Fibroblast of skin of right quadriceps (primary cell): ENCODE measurements around the gene RALGAPA1.
A peak's percentile ranks its signal among the peaks of the same experiment; 100 is the strongest.
"Not testable (repeated sequence)": the region's sequence is repeated elsewhere in the genome, so short reads cannot be mapped to it uniquely, and the experiment has no call there.

Source experiments
- DNase-seq: peaks from one replicate; pipeline ENCODE4 v3.0.0-alpha.2; 2013

Gene RALGAPA1

GRCh38 chr14:35821564-35822411 lies 12.7 kb upstream of the RALGAPA1 start:
- peak; percentile 21 for DNase-seq

- no peak for DNase-seq
Measured at GRCh38 chr14:35819591-35820540, 10.8 kb upstream of the RALGAPA1 start.

DNA sequence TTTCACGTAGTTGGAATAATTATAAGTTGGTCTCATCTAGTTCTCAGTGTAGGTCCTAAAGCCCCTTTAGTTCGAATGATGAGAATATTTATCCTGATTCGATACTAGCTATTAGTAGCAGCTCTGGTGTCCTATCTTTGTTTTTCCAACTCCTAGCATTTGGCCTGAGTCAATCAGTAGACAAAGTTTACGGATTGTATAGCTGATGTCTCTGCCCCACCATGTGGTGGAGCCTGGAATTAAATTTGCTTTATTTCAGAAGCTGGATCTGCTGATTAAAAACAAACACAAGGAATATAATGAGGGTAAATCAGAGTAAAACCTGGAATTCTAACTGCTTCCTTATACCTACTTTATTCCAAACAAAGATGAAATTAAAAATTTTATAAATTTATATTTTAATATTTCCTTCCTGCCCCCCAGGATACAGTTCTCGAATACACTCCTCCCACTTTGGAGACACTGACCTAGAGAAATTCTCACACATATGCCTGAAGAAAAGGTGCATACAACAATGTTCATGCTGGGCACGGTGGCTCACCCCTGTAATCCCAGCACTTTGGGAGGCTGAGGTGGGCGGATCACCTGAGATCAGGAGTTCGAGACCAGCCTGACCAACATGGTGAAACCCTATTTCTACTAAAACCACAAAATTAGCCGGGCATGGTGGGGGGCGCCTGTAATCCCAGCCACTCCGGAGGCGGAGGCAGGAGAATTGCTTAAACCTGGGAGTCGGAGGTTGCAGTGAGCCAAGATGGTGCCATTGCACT lies 9.4 kb upstream of the RALGAPA1 start:
- DNase-seq, result peak; percentile 19

GRCh38 chr14:35814371-35815005 lies 5.4 kb upstream of the RALGAPA1 start:
- DNase-seq, result peak; percentile 37

DNA sequence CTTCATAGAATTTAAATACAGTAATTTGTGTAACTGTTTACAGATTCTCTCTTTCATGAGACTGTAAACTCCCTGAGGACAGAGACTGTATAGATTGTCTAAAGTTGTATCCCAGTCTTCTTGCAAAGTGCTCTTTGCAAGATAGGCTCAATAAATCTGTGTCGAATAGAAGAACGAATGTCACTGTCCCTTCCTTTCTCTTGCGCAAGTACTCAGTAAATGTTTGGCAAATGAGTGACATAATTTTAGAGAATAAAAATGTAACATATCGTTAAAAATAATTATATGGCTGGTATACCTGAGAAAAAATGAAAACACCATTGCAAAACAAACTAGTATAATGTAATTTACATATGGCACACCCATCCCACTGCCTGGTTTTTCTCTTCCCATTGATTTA lies 1.9 kb upstream of the RALGAPA1 start:
- no peak for DNase-seq

DNA sequence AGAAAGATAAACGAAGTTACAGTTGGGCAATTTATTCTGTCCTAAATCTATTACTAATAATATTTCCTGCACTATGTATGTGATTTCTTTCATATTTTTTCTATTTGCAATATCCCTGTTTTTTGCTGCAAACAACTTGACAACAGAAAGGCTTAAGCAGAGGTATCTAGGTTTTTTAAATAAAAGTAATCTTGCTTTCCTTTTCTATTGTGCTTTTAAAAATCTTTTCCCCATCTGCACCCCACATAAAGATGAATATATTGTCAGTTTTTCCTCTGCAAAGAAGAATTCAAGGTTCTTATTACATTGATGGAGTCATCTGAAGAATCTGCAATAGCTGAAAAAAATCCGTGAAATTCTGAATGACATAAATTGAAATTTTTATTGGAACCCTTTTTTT lies 502 bp upstream of the RALGAPA1 start:
- no peak for DNase-seq

- no peak for DNase-seq
Measured at GRCh38 chr14:35808076-35808637, 938 bp downstream of the RALGAPA1 start.

- DNase-seq, result no peak
Measured at GRCh38 chr14:35807131-35807961, 1.7 kb downstream of the RALGAPA1 start.

- DNase-seq, result no peak
Measured at GRCh38 chr14:35806006-35806907, 2.8 kb downstream of the RALGAPA1 start.

DNA sequence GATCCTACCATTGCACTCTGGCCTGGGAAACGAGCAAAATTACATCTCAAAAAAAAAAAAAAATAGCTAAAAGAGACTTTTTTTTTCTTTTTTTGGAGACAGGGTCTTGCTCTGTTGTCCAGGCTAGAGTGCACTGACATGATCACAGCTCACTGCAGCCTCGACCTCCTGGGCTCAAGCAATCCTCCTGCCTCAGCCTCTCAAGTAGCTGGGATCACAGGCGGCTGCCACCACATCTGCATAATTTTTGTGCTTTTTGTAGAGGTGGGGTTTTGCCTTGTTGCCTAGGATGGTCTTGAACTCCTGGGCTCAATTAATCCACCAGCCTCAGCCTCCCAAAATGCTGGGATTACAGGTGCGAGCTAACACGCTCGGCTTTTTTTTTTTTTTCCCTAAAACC lies 11.3 kb downstream of the RALGAPA1 start:
- no peak for DNase-seq

DNA sequence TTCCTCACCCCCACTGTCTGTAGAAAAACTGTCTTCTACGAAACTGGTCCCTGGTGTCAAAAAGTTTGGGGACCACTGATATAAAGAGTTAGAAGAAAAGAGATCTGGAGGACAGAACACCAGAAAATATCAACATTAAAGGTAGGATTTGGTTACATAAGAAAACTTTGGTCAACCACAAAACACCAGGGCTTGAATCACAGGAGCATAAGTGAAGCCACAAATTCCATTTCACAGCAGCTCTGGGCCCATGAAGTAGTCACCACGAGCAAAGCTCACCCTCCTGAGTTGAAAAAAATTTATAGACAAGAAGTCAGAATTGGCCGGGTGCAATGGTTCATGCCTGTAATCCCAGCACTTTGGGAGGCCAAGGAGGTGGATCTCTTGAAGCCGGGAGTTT lies 19.4 kb downstream of the RALGAPA1 start:
- DNase-seq, result peak; percentile 33

- DNase-seq, result no peak
Measured at GRCh38 chr14:35786856-35787255, 22.2 kb downstream of the RALGAPA1 start.

DNA sequence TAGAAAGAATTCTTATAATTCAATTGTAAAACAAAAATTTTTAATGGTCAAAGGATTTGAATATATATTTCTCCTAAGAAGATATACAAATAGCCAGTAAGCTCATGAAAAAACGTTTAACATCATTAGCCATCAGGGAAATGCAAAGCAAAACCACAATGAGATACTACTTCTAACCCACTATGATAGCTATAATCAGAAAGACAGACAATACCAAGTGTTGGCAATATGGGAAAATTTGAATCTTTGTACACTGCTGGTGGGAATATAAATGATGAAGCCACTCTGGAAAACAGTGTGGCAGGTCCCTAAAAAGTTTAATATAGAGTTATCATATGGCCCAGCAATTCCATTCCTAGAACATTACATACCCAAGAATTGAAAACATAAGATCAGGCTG lies 25.4 kb downstream of the RALGAPA1 start:
- no peak for DNase-seq

- no peak for DNase-seq
Measured at GRCh38 chr14:35779368-35779767, 29.7 kb downstream of the RALGAPA1 start.

GRCh38 chr14:35777550-35777949 lies 31.5 kb downstream of the RALGAPA1 start:
- not testable (repeated sequence) for DNase-seq

DNA sequence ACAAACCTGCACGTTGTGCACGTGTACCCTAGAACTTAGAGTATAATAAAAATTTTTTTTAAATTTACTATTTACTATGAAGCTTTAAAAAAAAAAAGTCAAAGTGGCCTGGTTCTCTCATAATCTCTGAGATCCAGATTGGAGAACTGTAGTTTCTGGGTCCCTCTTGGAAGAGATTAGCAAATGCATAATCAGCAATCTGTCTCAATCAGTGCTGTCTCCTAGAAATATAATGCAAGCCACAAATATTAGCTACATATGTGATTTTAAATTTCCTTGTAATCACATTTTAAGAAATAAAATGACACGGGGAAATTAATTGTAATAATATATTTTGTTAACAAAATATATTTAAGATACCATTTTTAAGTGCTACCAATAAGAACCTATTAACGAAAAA lies 32.3 kb downstream of the RALGAPA1 start:
- DNase-seq, result no peak

DNA sequence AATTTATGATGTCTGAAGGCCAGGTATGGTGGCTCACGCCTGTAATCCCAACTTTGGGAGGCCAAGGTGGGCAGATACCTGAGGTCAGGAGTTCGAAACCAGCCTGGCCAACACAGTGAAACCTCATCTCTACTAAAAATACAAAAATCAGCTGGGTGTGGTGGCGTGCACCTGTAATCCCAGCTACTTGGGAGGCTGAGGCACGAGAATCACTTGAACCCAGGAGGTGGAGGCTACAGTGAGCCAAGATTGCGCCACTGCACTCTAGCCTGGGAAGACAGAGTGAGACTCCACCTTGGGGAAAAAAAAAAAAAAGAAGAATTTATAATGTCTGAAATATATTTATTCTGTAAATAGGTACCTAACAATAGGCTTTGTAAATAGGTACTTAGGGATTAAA lies 33.0 kb downstream of the RALGAPA1 start:
- DNase-seq, result not testable (repeated sequence)

DNA sequence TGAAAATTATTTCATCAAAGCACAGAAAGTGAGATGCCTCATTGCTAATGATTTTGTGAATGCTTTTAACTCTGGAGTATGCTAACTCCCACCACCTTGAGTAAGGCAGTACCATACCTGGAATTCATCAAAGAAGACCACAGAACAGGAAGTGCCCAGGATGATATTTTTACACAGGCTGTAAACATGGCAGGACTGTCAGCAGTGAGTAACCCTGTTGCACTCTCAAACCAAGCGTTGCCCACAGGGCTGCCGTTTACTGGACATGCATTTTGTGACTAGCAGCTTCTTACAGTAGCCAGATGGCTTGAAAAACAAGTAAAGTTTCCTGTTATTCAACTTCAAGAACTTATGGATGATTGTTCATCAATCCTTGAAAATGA lies 42.4 kb downstream of the RALGAPA1 start:
- DNase-seq, result no peak

DNA sequence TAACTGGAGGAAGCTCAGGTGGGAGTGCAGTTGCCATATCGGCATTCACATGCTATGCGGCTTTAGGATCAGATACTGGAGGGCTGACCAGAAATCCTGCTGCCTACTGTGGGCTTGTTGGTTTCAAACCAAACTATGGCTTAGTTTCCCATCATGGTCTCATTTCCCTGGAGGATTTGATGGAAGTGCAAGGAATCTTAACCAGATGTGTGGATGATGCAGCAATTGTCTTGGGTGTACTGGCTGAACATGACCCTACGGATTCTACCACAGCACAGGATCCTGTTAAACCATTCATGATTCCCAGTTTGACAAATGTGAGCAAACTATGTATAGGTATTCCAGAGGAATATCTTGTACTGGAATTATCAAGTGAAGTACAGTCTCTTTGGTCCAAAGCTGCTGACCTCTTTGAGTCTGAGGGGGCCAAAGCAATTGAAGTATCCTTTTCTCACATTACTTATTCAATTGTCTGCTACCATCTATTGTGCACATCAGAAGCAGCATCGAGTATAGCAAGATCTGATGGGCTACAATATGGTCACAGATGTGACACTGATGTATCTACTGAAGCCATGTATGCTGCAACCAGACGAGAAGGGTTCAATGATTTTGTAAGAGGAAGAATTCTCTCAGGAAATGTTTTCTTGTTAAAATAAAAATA lies 42.9 kb downstream of the RALGAPA1 start:
- DNase-seq, result no peak

DNA sequence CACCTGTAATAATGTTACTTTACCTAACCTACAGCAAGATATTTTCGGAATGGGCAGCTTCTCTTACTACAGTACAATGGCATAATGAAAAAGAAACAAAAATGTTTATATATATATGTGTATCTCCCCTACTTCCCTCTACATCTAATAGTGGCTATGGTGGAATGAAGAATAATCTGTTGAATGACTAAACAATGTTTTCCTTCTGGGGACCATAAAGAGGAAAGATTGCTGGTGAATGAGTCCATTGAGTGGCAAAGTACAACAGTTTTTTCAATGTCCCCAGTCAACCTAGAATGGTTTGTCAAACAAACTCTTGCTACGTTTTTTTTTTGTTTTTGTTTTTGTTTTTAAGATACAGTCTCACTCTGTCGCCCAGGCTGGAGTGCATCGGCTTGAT lies 47.2 kb downstream of the RALGAPA1 start:
- no peak for DNase-seq
